Muscle layer of duodenum (tissue), 2 donors: ENCODE data around the gene CDCA3.

Experiments used
- H3K27ac ChIP-seq: one replicate; pipeline ENCODE4 v1.7.0; 2013; ENCODE audit warnings: mild to moderate bottlenecking, low read length
- H3K27me3 ChIP-seq: one replicate; pipeline ENCODE4 v1.7.0; 2013; ENCODE audit warnings: low read depth, mild to moderate bottlenecking, control low read depth, low read length
- H3K36me3 ChIP-seq, 2 donors: one replicate each; pipeline ENCODE4 v1.7.0; 2013; ENCODE audit warnings: low read length in 2 of 2, control low read depth in 1 of 2, mild to moderate bottlenecking in 1 of 2; ENCODE audit not compliant: insufficient read depth in 2 of 2, control insufficient read depth in 1 of 2
- H3K4me1 ChIP-seq, 2 donors: one replicate each; pipeline ENCODE4 v1.7.0; 2013; ENCODE audit warnings: low read length in 2 of 2, mild to moderate bottlenecking in 2 of 2, control low read depth in 1 of 2, moderate library complexity in 1 of 2; ENCODE audit not compliant: insufficient read depth in 2 of 2, control insufficient read depth in 1 of 2
- H3K4me3 ChIP-seq, 2 donors: one replicate each; pipeline ENCODE4 v1.7.0; 2013; ENCODE audit warnings: low read length in 2 of 2, low read depth in 1 of 2, mild to moderate bottlenecking in 1 of 2
- H3K9me3 ChIP-seq, 2 donors: one replicate each; pipeline ENCODE4 v1.7.0; 2013; ENCODE audit warnings: low read length in 2 of 2, control low read depth in 1 of 2, mild to moderate bottlenecking in 1 of 2; ENCODE audit not compliant: control insufficient read depth in 1 of 2
- donor health status: healthy.

CDCA3 gene

DNA sequence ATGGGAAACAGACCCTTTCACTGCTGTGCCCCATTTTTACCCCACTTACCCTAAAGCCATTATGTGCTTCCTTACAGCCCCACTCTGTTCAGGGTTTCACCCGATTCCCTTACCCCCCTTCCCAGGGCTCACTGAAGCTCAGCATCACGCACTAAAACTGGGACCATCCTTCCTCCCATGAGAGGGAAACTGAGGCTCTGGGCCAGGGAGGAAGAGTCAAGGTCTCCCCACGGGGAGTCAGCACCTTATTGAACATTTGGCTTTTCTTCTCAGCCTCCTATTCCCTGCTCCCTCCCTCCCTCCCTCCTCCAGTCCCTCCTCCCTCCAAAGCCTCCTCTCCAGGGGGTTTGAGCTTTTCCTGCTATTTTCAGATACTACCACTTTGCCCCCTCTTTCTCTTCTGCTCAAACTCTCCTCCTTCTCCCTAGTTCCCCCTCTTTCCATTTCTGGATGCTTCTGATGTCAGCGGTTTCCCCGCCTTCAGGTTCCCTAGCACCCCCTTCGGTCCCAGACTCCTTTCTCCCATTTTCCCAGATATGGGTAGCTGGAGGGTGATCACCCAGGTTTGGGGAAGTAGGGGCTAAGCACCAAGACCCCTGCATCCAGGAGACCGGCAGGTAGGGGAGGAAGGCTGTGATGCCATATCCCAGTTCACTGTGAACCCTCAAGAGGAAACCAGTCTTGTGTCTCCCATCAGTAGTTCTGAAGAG, 28.5 kb downstream of the CDCA3 start:
- peaks cover 4 to 32% of the 10 kb centered on the region in 2 donors for H3K4me1 ChIP-seq
- H3K4me3 ChIP-seq = peak overlapping the region; percentile 12 to 60
- H3K27me3 ChIP-seq = peaks cover 9% of the 10 kb centered on the region
- no peak overlapping the region for H3K27ac ChIP-seq
- no peaks in the 10 kb centered on the region for H3K36me3 ChIP-seq
- no peaks in the 10 kb centered on the region for H3K9me3 ChIP-seq

GRCh38 chr12:6821591-6822425, 29.3 kb downstream of the CDCA3 start, which contains the start of gene GPR162:
Gene GPR162, plus strand, starts transcription at chr12:6821821. Its CDS starts 2,078 bp downstream, at chr12:6823899.
- Histone ChIP-seq H3K4me3 (peak within 1 kb of the TSS; percentile 19 to 60), H3K4me1 (peaks cover 0 to 24% of the 10 kb centered on the region in 2 donors), H3K9me3 (no peaks in the 10 kb centered on the region), H3K27me3 (peaks cover 9% of the 10 kb centered on the region), H3K27ac (peak within 1 kb of the TSS; percentile 7), H3K36me3 (no peaks in the 10 kb centered on the region)

DNA sequence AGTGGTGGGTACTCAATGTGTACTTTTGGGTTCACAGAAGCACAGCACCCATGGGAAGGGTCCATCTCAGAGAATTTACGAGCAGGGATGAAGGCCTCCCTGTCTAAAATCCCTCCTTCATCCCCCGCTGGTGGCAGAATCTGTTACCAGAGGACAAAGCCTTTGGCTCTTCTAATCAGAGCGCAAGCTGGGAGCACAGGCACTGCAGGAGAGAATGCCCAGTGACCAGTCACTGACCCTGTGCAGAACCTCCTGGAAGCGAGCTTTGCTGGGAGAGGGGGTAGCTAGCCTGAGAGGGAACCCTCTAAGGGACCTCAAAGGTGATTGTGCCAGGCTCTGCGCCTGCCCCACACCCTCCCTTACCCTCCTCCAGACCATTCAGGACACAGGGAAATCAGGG, 30.9 kb downstream of the CDCA3 start:
- Histone ChIP-seq H3K4me1 (peaks cover 0 to 23% of the 10 kb centered on the region in 2 donors), H3K4me3 (no peak overlapping the region), H3K27ac (no peak overlapping the region)

GRCh38 chr12:6819106-6820030, 31.7 kb downstream of the CDCA3 start:
- Histone ChIP-seq H3K36me3 (no peaks in the 10 kb centered on the region), H3K4me3 (no peak overlapping the region), H3K27me3 (peaks cover 5% of the 10 kb centered on the region), H3K27ac (no peak overlapping the region), H3K9me3 (no peaks in the 10 kb centered on the region), H3K4me1 (peaks cover 0 to 23% of the 10 kb centered on the region in 2 donors)

More for the DNA sequence above, 30.9 kb downstream of the CDCA3 start:
- no peaks in the 10 kb centered on the region for H3K9me3 ChIP-seq
- H3K36me3 ChIP-seq = no peaks in the 10 kb centered on the region
- H3K27me3 ChIP-seq = peaks cover 9% of the 10 kb centered on the region

DNA sequence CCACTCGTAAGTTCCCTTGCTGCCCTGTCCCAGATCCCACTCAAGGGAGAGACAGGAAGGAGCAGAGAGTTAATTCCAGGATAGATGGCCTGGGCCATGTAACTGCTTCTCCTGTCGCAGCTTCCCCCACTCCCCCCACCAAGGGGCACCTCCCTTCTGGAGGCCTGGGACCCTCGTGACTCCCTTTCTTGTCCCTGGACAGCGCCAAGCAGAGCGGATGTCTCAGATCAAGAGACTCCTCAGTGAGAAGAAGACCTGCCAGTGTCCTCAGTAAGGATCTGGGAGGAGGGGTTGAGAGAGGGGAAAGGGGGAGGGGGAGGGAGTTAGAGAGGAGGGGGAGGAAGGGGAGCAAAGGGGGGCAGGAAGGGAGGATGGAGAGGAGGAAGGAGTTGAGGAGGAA, 32.4 kb downstream of the CDCA3 start:
- H3K27me3 ChIP-seq = peaks cover 5% of the 10 kb centered on the region
- H3K27ac ChIP-seq = no peak overlapping the region
- no peaks in the 10 kb centered on the region for H3K36me3 ChIP-seq
- peaks cover 0 to 23% of the 10 kb centered on the region in 2 donors for H3K4me1 ChIP-seq
- H3K4me3 ChIP-seq = no peak overlapping the region
- no peaks in the 10 kb centered on the region for H3K9me3 ChIP-seq

- Histone ChIP-seq H3K27me3 (peaks cover 5% of the 10 kb centered on the region), H3K4me3 (no peak overlapping the region), H3K4me1 (peaks cover 0 to 23% of the 10 kb centered on the region in 2 donors), H3K27ac (no peak overlapping the region), H3K36me3 (no peaks in the 10 kb centered on the region), H3K9me3 (no peaks in the 10 kb centered on the region)
Observed at GRCh38 chr12:6818222-6818621, 32.9 kb downstream of the CDCA3 start.

- Histone ChIP-seq H3K27ac (no peak overlapping the region), H3K27me3 (peaks cover 5% of the 10 kb centered on the region), H3K4me1 (peaks cover 0 to 19% of the 10 kb centered on the region in 2 donors), H3K9me3 (no peaks in the 10 kb centered on the region), H3K4me3 (no peak overlapping the region), H3K36me3 (no peaks in the 10 kb centered on the region)
Observed at GRCh38 chr12:6817662-6818157, 33.4 kb downstream of the CDCA3 start.

- Histone ChIP-seq H3K27me3 (peaks cover under 1% of the 10 kb centered on the region), H3K4me1 (peaks cover 0 to 13% of the 10 kb centered on the region in 2 donors), H3K4me3 (no peak overlapping the region), H3K36me3 (no peaks in the 10 kb centered on the region), H3K9me3 (no peaks in the 10 kb centered on the region), H3K27ac (no peak overlapping the region)
Observed at GRCh38 chr12:6817098-6817497, 34.0 kb downstream of the CDCA3 start.

DNA sequence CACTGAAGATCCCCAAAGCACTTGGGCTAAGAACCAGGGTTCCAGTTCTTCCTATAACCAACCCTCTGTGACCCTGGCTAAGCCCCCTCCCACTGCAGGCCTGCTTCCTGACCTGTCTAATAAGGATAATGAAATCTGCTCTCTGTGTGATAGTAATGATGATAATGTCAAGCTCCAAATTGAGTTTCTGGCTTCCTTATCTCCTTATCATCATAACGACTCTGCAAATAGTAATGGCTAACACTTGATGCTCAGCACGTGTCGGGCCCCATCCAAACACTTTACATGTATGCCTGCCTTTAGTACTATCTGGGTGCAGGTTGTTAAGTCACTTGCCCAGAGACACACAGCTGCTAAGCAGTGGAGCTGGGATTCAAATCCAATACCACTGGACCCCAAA, 34.5 kb downstream of the CDCA3 start:
- H3K9me3 ChIP-seq = no peaks in the 10 kb centered on the region
- H3K27ac ChIP-seq = no peak overlapping the region
- H3K27me3 ChIP-seq = no peaks in the 10 kb centered on the region
- no peak overlapping the region for H3K4me3 ChIP-seq
- peaks cover 0 to 9% of the 10 kb centered on the region in 2 donors for H3K4me1 ChIP-seq
- no peaks in the 10 kb centered on the region for H3K36me3 ChIP-seq

DNA sequence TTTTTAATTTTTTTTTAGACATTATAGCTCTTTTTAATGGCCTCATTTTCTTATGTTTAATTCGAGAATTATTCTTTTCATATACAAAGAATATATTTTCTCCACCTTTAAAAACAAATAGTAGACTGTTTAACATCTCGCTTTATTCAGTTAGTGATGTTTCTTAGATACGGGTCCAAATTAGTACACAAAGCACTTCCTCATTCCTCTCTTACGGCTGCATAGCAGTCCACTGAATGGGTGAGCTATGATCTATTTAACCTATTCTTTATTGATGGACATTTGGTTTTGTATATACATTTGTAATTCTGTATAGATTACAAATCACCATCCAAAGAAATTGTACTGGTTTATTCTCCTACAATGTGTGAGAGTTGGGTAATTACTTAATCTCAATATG, 37.7 kb downstream of the CDCA3 start:
- H3K36me3 ChIP-seq = no peaks in the 10 kb centered on the region

More for the DNA sequence above, 37.7 kb downstream of the CDCA3 start:
- H3K4me1 ChIP-seq = no peaks in the 10 kb centered on the region
- no peaks in the 10 kb centered on the region for H3K27me3 ChIP-seq
- no peak overlapping the region for H3K4me3 ChIP-seq
- H3K27ac ChIP-seq = no peak overlapping the region
- no peaks in the 10 kb centered on the region for H3K9me3 ChIP-seq
